Cardiac muscle cell (in vitro differentiated cells and primary cell): ENCODE data around the gene KYAT1. TPM values are rescaled to one million over a fixed set of nuclear protein-coding genes. Genes with fewer than 3 reads are reported as not detected.

Source experiments
- DNase-seq, 2 donors: peaks; one replicate each; pipeline versions ENCODE4 v3.0.0 to v3.0.0-alpha.2; 2010 to 2017; ENCODE audit warnings: low read depth in 1 of 2, low spot score in 1 of 2
- H3K27ac ChIP-seq: fragments of 200-600 bp; sonication (generic); 2 replicates; pipeline ENCODE4 v1.5.1; 2016
- H3K27me3 ChIP-seq: fragments of 200-600 bp; sonication (generic); 2 replicates; pipeline ENCODE4 v1.6.0; 2016; ENCODE audit warnings: control low read depth
- H3K36me3 ChIP-seq: fragments of 200-600 bp; sonication (generic); 2 replicates; pipeline ENCODE4 v1.5.1; 2016; ENCODE audit warnings: control low read depth
- H3K4me1 ChIP-seq: fragments of 200-600 bp; sonication (generic); 2 replicates; pipeline ENCODE4 v1.8.1; 2017; ENCODE audit warnings: low read depth, mild to moderate bottlenecking, mixed run types
- H3K4me3 ChIP-seq: fragments of 200-600 bp; sonication (generic); 2 replicates; pipeline ENCODE4 v1.5.1; 2016; ENCODE audit warnings: mild to moderate bottlenecking
- H3K9me3 ChIP-seq: fragments of 200-600 bp; sonication (generic); 2 replicates; pipeline ENCODE4 v1.5.1; 2017; ENCODE audit warnings: low read depth, mild to moderate bottlenecking, control low read depth
- CTCF ChIP-seq: IDR thresholded peaks from 2 replicates; pipeline ENCODE4 v1.5.1; 2012; ENCODE audit warnings: low read depth, mild to moderate bottlenecking, low read length
- polyA plus RNA-seq: library from polyadenylated mRNA; unstranded; fragments of >200 nt; fragmentation: Nextera tagmentation; extraction: Ambion mirVana; gene quantifications from 2 replicates; pipeline ENCODE4 v1.2.1, GENCODE V29; 2016
- total RNA-seq: library from RNA; depleted of rRNA; stranded (reverse); fragments of >200 nt; gene quantifications from 2 replicates; pipeline ENCODE4 v1.2.3, GENCODE V29; 2016

KYAT1 gene
- total and polyA plus RNA-seq, 2 experiments from 2014 or later, result 23.3 to 36.9 TPM

GRCh38 chr9:128809036-128809599, 72.6 kb downstream of the KYAT1 start:
- Histone ChIP-seq H3K36me3 (peaks cover 27% of the 10 kb centered on the region), H3K27ac (peak overlapping the region; percentile 64)
- DNase-seq, result no peak

GRCh38 chr9:128808543-128808942, 73.2 kb downstream of the KYAT1 start:
- Histone ChIP-seq H3K4me3 (no peak overlapping the region), H3K27ac (no peak overlapping the region), H3K36me3 (peaks cover 30% of the 10 kb centered on the region), H3K27me3 (no peaks in the 10 kb centered on the region), H3K9me3 (no peaks in the 10 kb centered on the region), H3K4me1 (no peaks in the 10 kb centered on the region)
- DNase-seq, result no peak
- no peak for TF ChIP-seq CTCF

More at GRCh38 chr9:128809036-128809599, 72.6 kb downstream of the KYAT1 start:
- TF ChIP-seq CTCF, result no peak
- no peaks in the 10 kb centered on the region for H3K9me3 ChIP-seq
- no peaks in the 10 kb centered on the region for H3K4me1 ChIP-seq
- no peaks in the 10 kb centered on the region for H3K27me3 ChIP-seq
- H3K4me3 ChIP-seq, result no peak overlapping the region

DNA sequence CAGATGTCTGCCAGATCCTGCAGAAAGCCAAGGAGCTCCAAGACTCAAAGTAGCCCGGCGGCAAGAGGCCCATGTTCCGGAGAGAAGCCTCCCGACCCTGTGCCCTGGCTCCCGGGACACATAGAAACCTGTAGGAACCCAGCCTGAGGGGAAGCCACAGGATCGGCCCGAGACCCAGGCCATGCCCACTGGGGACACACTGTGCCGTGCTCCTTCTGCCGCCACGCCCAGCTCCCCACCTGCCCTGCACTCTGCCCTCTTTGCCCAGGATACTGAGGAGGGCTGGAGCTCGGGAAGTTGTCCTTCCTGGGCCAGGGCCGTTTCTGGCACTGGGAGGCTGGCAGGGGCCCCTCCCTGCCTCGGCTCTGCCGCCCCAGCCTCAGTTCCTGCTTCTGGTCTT, 73.9 kb downstream of the KYAT1 start:
- no peak overlapping the region for H3K27ac ChIP-seq
- no peaks in the 10 kb centered on the region for H3K27me3 ChIP-seq
- H3K4me1 ChIP-seq, result no peaks in the 10 kb centered on the region
- TF ChIP-seq CTCF, result no peak
- H3K9me3 ChIP-seq, result no peaks in the 10 kb centered on the region
- DNase-seq, result no peak
- peaks cover 30% of the 10 kb centered on the region for H3K36me3 ChIP-seq
- H3K4me3 ChIP-seq, result no peak overlapping the region

DNA sequence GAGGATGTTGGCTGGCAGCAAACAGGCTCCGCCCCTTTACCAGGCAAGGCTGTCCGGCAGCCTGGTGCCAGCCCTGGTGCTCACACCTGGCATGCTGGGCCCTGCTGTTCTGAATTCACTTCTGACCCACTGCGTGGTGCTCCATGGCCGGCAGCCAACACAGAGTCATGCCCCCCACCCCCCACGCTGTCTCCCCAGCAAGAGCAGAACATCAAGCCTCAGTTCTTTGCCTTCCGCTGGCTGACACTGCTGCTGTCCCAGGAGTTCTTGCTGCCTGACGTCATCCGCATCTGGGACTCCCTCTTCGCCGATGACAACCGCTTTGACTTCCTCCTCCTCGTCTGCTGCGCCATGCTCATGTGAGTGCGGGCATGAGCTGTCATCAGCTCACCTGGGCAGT, 76.1 kb downstream of the KYAT1 start:
- Histone ChIP-seq H3K27ac (no peak overlapping the region), H3K9me3 (no peaks in the 10 kb centered on the region), H3K36me3 (peaks cover 35% of the 10 kb centered on the region), H3K4me3 (no peak overlapping the region), H3K4me1 (no peaks in the 10 kb centered on the region), H3K27me3 (no peaks in the 10 kb centered on the region)
- DNase-seq, result no peak
- TF ChIP-seq CTCF, result no peak

GRCh38 chr9:128802482-128802881, 79.3 kb downstream of the KYAT1 start:
- Histone ChIP-seq H3K4me1 (no peaks in the 10 kb centered on the region), H3K27me3 (no peaks in the 10 kb centered on the region), H3K27ac (no peak overlapping the region), H3K4me3 (no peak overlapping the region), H3K9me3 (no peaks in the 10 kb centered on the region), H3K36me3 (peaks cover 44% of the 10 kb centered on the region)
- no peak for TF ChIP-seq CTCF
- DNase-seq, result no peak
